Activated CD8-positive, alpha-beta memory T cell treated with anti-CD3 and anti-CD28 coated beads, Interleukin-2, amount 50 U/mL, for 24 hours (primary cell): Measurements from ENCODE around the gene GREM2.

Source experiments
- DNase-seq: peaks from one replicate; pipeline ENCODE4 v3.0.0-alpha.2; 2020; ENCODE audit errors: extremely low read depth

The GREM2 gene

GRCh38 chr1:240610636-240611035 lies 1.3 kb downstream of the GREM2 start:
- DNase-seq = no peak

- no peak for DNase-seq
Observed at GRCh38 chr1:240609527-240610060, 2.4 kb downstream of the GREM2 start.

- DNase-seq = no peak
Observed at GRCh38 chr1:240608707-240609106, 3.2 kb downstream of the GREM2 start.

GRCh38 chr1:240607006-240607405 lies 4.9 kb downstream of the GREM2 start:
- no peak for DNase-seq

GRCh38 chr1:240602189-240602588 lies 9.8 kb downstream of the GREM2 start:
- no peak for DNase-seq

GRCh38 chr1:240599830-240600229 lies 12.1 kb downstream of the GREM2 start:
- DNase-seq = no peak

GRCh38 chr1:240599299-240599698 lies 12.7 kb downstream of the GREM2 start:
- no peak for DNase-seq

- no peak for DNase-seq
Observed at GRCh38 chr1:240598216-240599001, 13.5 kb downstream of the GREM2 start.

- DNase-seq = no peak
Observed at GRCh38 chr1:240597153-240597745, 14.7 kb downstream of the GREM2 start.

GRCh38 chr1:240595476-240595875 lies 16.5 kb downstream of the GREM2 start:
- no peak for DNase-seq

GRCh38 chr1:240591564-240591963 lies 20.4 kb downstream of the GREM2 start:
- no peak for DNase-seq

- DNase-seq = no peak
Observed at GRCh38 chr1:240591078-240591477, 20.9 kb downstream of the GREM2 start.

- DNase-seq = no peak
Observed at GRCh38 chr1:240589585-240590110, 22.3 kb downstream of the GREM2 start.

- DNase-seq = no peak
Observed at GRCh38 chr1:240586006-240586405, 25.9 kb downstream of the GREM2 start.

- no peak for DNase-seq
Observed at GRCh38 chr1:240582953-240583352, 29.0 kb downstream of the GREM2 start.

GRCh38 chr1:240579511-240579910 lies 32.4 kb downstream of the GREM2 start:
- DNase-seq = no peak

GRCh38 chr1:240577095-240577494 lies 34.9 kb downstream of the GREM2 start:
- no peak for DNase-seq

- no peak for DNase-seq
Observed at GRCh38 chr1:240575981-240576662, 35.8 kb downstream of the GREM2 start.

- DNase-seq = no peak
Observed at GRCh38 chr1:240572328-240572727, 39.6 kb downstream of the GREM2 start.

- no peak for DNase-seq
Observed at GRCh38 chr1:240571782-240572181, 40.2 kb downstream of the GREM2 start.

GRCh38 chr1:240567066-240567465 lies 44.9 kb downstream of the GREM2 start:
- DNase-seq = no peak

GRCh38 chr1:240562779-240563178 lies 49.2 kb downstream of the GREM2 start:
- DNase-seq = no peak
